HL-60 (cell line): ENCODE measurements around the gene NBPF11.

ENCODE experiments used
- DNase-seq, 2 experiments: peaks; one replicate each; pipeline ENCODE4 v3.0.0-alpha.2; 2010 to 2020; ENCODE audit warnings: low read depth in 1 of 2, low spot score in 1 of 2
- H3K27ac ChIP-seq: fragments of 250-450 bp; sonication (Bioruptor Pico); replicated peaks from 2 replicates; pipeline ENCODE4 v1.5.1; 2020; ENCODE audit warnings: mild to moderate bottlenecking, moderate library complexity
- H3K27me3 ChIP-seq: fragments of 250-450 bp; sonication (Bioruptor Pico); 2 replicates; pipeline ENCODE4 v1.5.1; 2021; ENCODE audit warnings: mild to moderate bottlenecking, moderate library complexity; ENCODE audit not compliant: insufficient read depth, poor library complexity, severe bottlenecking
- H3K4me3 ChIP-seq: replicated peaks from 2 replicates; pipeline ENCODE4 v1.5.1; 2011; ENCODE audit warnings: mild to moderate bottlenecking, control low read depth, low read length; ENCODE audit not compliant: insufficient read depth
- GABPA ChIP-seq: IDR thresholded peaks from 2 replicates; pipeline ENCODE4 v1.6.1; 2012; ENCODE audit warnings: low read depth
- POLR2AphosphoS5 ChIP-seq: IDR thresholded peaks from 2 replicates; pipeline ENCODE4 v1.6.1; 2012; ENCODE audit warnings: low read depth
- SPI1 ChIP-seq: IDR thresholded peaks from 2 replicates; pipeline ENCODE4 v1.6.1; 2012; ENCODE audit warnings: low read depth, mild to moderate bottlenecking, borderline replicate concordance
- TF ChIP-seq, protein P1 (sequence below): IDR thresholded peaks from one replicate; pipeline ENCODE4 v1.5.1; 2011; ENCODE audit warnings: low read length, control low read depth, inconsistent platforms; ENCODE audit not compliant: insufficient read depth
- TF ChIP-seq, protein P2 (sequence below): IDR thresholded peaks from 2 replicates; pipeline ENCODE4 v1.6.1; 2012; ENCODE audit warnings: low read depth; ENCODE audit not compliant: insufficient replicate concordance

The NBPF11 gene

DNA sequence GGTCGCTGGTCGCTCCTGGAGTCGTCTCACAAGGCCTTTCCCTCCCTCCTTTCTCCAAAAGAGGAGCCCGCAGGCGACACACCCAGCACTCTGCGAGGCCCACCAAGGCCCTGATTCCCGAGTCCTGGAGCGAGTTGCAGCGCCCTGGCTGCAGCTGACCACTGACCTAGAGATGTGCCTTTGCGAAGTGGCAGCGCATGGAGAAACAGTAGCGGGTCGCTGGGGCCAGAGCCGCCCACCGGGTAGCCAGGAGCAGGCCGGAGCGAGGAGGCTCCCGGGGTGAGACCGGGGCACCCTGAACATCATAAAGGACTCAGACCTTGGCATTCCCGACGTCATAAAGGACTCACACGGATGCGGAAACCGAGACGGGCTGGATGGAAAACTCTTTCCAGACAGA is 10.3 kb upstream of the NBPF11 start:
- Histone ChIP-seq H3K4me3 (no peak overlapping the region), H3K27me3 (no peaks in the 10 kb centered on the region), H3K27ac (no peak overlapping the region)
- no peak for DNase-seq
- TF ChIP-seq, protein P1, sequence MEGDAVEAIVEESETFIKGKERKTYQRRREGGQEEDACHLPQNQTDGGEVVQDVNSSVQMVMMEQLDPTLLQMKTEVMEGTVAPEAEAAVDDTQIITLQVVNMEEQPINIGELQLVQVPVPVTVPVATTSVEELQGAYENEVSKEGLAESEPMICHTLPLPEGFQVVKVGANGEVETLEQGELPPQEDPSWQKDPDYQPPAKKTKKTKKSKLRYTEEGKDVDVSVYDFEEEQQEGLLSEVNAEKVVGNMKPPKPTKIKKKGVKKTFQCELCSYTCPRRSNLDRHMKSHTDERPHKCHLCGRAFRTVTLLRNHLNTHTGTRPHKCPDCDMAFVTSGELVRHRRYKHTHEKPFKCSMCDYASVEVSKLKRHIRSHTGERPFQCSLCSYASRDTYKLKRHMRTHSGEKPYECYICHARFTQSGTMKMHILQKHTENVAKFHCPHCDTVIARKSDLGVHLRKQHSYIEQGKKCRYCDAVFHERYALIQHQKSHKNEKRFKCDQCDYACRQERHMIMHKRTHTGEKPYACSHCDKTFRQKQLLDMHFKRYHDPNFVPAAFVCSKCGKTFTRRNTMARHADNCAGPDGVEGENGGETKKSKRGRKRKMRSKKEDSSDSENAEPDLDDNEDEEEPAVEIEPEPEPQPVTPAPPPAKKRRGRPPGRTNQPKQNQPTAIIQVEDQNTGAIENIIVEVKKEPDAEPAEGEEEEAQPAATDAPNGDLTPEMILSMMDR = no peak
- TF ChIP-seq, protein P2, sequence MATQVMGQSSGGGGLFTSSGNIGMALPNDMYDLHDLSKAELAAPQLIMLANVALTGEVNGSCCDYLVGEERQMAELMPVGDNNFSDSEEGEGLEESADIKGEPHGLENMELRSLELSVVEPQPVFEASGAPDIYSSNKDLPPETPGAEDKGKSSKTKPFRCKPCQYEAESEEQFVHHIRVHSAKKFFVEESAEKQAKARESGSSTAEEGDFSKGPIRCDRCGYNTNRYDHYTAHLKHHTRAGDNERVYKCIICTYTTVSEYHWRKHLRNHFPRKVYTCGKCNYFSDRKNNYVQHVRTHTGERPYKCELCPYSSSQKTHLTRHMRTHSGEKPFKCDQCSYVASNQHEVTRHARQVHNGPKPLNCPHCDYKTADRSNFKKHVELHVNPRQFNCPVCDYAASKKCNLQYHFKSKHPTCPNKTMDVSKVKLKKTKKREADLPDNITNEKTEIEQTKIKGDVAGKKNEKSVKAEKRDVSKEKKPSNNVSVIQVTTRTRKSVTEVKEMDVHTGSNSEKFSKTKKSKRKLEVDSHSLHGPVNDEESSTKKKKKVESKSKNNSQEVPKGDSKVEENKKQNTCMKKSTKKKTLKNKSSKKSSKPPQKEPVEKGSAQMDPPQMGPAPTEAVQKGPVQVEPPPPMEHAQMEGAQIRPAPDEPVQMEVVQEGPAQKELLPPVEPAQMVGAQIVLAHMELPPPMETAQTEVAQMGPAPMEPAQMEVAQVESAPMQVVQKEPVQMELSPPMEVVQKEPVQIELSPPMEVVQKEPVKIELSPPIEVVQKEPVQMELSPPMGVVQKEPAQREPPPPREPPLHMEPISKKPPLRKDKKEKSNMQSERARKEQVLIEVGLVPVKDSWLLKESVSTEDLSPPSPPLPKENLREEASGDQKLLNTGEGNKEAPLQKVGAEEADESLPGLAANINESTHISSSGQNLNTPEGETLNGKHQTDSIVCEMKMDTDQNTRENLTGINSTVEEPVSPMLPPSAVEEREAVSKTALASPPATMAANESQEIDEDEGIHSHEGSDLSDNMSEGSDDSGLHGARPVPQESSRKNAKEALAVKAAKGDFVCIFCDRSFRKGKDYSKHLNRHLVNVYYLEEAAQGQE = no peak
- TF ChIP-seq POLR2AphosphoS5 = no peak
- no peak for TF ChIP-seq SPI1
- TF ChIP-seq GABPA = no peak

DNA sequence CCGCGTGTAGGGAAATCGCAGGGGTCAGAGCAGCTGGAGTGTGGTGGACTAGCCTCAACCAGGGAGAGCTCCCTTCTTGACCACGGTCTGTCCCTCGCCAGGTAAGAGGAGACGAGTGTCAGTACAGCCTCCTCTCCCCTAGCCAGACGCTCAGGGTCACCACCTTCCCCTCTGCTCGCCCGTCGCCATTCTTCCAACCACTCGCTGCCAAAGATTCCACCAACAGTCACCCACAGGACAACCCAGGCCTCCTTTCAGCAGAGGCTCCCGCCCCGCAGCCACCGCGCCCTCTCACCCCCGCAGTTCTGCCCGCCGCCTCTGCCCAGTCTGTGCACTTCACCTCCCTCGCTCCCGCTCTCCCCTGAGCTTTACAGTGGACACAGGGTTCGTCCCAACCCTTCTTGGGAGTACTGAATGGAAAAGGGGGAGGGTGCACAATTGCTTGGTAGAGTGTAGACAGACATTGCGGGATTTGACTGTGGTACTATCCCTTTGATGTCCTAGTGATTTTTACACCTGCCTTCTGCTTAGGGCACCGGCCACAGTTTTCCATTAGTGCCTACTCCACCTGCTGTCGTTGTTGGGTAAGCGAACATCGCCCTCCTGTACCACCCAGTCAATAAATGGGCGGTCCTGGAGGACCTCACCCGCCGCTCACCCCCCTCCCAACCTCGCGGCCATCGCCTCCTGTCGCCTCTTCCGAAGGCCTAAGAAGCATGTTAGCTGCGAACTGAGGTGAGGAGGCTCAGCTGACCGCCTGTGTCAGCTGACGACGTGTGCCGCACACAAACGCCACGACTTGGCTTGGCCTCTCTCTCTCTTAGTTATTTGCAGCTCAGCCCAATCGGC is 9.2 kb upstream of the NBPF11 start:
- Histone ChIP-seq H3K27me3 (no peaks in the 10 kb centered on the region), H3K4me3 (no peak overlapping the region), H3K27ac (no peak overlapping the region)
- DNase-seq = no peak
- no peak for TF ChIP-seq SPI1
- no peak for TF ChIP-seq GABPA
- TF ChIP-seq, protein P2 = no peak
- no peak for TF ChIP-seq POLR2AphosphoS5
- TF ChIP-seq, protein P1 = no peak

DNA sequence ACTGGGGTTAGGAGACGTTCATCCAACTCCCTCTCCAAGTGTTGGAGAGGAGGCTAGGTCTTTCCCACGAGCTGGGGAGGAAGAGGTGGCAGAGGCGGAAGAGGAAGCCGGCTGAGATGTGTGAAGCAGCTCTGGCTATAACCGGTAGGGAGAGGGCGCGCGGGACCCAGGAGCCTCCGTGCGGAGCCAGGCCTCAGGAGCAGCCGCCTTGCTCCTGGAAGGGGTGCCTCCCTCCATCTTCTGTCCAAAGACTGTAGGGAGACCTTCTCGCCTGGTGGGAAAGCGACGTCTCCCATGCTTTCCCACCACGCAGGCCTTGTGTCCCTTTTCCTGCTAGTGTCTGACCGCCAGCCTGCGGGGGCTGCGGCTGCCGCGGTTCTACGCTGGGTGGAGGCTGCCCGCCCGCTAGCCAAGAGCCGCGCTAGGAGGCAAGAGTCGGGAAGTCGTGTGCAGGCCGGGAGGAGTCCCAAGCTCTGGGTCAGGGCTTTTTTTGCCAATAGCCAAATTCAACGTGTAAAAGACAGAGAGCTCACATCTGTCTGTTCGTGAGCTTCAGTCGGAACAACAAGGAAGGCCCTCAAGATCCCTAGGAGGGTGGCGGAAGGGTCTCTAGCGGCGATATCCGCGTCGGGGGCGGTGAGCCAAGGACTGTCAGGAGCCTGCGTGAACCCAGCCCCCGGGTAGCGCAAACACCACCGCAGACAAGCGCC is 8.4 kb upstream of the NBPF11 start:
- TF ChIP-seq POLR2AphosphoS5 = no peak
- TF ChIP-seq, protein P2 = no peak
- TF ChIP-seq, protein P1 = no peak
- Histone ChIP-seq H3K4me3 (no peak overlapping the region), H3K27ac (no peak overlapping the region), H3K27me3 (no peaks in the 10 kb centered on the region)
- no peak for DNase-seq
